Diencephalon (tissue), 1 donor: Measurements from ENCODE around the gene CST2. TPM values are rescaled to one million over a fixed set of nuclear protein-coding genes. Genes with fewer than 3 reads are reported as not detected.

Source experiments
- total RNA-seq: library from RNA; depleted of rRNA; stranded (reverse); fragments of >200 nt; gene quantifications from one replicate; pipeline ENCODE4 v1.2.3, GENCODE V29; 2014

The CST2 gene
- total RNA-seq: not detected

GRCh38 chr20:23826541-23827021 is at the start of gene CST2:
CST2 (minus strand) TSS chr20:23826729; CDS start chr20:23826660, 69 bp downstream.

Other genes with a start within 250 kb of the CST2 start
- gene CST9, start 220.8 kb downstream of the CST2 start, total RNA-seq: not detected
- 422 TPM for gene CST3, start 188.8 kb downstream of the CST2 start, total RNA-seq
- gene CST4, start 137.7 kb downstream of the CST2 start, total RNA-seq: not detected
- not detected for gene CST1, start 75.8 kb downstream of the CST2 start, total RNA-seq
- gene CST5, start 53.0 kb upstream of the CST2 start, total RNA-seq: not detected
- not detected for gene GGTLC1, start 162.1 kb upstream of the CST2 start, total RNA-seq